ENCODE measurements around the gene MEFV.

MEFV gene

DNA sequence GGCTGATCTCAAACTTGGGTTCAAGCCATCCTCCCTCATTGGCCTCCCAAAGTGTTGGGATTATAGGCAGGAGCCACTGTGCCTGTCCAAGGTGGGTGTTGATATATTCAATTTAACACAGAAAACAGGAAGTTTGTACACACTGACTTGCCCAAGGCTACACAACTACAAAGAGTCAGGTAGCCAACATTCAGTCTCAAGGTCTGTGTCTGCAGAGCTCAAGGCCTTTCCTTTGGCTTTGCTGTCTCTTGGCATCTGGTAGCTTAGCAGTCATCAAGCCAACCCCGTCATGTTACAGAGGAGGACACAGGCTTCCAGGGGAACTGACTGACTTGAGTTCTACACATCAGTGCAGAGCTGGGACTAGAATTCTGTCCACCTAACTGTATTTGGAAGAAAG, 11.9 kb upstream of the MEFV start:
- DNase-seq = no peak

DNA sequence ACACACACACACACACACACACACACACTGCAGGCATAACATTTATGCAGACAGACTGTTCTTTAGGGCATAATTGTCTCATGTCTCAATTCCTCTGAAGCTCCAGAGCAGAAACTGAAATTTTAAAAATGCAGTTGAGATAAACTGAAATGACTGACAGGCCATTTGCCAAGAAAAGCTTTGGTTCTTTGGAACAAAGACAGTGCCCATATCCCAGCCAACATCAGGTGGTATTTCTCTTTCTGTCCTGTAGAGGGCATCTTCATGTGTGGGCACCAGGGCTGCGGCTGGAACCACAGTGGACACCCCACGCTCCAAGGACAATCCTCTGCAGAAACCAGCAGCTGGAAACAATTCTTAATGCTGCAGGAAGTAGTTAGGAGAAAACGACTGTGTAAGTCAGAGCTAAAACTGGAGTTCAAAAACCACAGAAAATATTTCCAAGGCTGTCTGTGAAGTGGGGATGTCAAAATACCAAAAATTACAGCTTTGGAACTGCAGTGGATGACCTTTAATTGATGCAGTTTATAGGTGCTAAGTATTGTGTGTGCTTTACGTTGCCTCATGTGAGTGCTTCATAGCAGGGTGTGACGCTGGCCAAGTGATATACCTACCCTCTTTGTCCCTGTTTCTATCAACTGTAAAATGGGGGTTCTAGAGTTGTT, 10.6 kb upstream of the MEFV start:
- peak in 1 of 2 experiments; percentile 37 for DNase-seq

DNA sequence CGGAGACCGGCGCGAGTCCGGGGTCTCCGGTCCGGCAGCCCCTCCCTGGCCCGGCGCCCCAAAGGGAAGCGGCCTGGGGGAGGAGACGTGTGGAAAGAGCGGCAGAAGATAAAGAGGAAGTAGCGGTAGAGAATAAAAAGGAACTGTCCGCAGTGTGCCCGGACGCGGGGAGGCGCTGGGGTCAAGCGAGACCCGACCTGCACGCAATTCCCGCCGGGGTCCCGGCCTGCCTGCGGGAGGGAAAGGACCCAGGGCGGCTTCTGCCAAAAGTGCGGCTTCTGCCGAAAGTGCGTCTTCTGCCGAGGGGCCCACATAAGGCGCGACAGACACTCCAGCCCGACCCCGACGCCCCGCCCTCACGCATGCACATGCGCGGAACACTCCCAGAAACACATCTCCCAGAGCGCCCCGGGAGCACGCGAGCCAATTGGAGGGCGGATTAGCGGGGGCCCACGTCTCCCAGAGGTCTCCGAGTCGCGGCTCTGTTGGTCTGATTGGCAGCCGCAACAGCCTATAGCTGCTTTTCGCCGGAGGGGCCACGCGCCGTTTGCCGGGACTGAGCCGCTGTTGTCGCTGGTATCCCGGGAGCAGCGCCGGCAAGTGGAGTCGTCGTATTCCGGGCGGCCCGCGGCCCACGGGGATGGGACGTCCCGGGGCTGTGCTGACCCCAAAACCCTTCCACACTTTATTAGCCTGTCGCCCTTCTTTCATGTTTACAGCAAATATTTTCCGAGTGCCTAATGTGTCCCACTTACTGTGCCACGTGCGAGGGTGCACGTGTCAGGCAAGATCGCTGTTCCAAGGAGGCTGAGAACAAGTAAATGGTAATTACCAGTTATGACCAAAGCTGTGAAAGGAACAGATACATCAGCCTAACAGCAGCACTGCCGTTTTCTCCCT, 8.0 kb upstream of the MEFV start:
- DNase-seq = peak; percentile 97 to 99

DNA sequence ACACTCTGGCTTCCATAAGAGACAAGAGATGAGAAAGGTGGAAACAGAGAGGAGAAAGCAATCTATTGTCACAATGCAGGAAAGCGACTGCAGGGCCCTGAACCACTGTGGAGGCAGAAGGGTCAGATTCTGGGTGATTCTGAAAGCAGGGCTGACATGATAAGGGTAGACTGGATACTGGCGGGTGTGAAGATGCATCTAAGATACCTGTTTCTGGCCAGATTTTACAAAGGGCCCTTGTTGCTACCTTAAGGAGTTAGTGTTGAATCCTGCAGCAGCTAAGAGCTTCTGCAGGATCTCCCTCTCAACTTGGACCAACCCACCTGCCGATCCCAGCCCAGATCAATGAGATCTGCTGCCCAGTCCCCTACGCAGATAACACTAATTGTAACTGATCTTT, 6.1 kb upstream of the MEFV start:
- no peak for DNase-seq

DNA sequence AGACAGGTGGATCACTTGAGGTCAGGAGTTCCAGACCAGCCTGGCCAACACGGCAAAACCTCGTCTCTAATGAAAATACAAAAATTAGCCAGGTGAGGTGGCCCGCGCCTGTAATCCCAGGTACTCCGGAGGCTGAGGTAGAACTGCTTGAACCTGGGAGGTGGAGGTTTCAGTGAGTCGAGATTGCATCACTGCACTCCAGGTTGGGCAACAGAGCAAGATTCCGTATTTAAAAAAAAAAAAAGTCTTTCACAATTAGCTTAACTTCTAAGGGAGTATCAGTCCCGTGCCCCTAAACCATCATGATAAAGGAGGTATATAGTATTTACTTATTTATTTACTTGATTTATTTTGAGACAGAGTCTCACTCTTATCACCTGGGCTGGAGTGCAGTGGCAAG, 3.4 kb upstream of the MEFV start:
- no peak for DNase-seq

DNA sequence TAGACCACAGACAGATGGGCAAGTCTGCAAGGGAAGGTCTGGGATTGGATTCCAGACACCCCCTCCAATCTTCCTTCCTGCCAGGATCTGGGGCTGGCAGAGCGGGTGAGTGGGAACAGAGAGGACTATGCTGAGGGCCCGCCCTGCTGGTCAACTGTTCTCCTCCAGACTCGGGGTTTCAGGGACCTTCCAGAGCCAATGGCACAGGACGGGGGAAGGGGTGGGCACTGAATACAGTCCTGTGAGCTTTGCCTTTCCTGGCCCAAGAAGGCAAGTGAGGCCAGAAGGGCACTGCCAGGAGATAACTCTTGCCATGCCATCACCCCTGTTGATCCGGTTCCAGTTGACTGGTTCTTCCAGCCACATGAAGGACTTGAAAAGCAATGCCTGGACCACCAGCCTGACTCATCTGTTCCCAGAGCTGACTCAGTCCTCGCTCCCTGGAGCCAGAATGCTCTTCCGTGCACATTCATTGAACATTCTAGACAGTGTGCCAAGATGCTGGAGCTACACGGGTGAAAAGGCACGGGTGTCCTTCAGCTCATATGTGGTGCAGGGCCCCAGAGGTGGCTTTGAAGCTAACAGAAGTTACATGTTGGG, 533 bp upstream of the MEFV start:
- DNase-seq = no peak

DNA sequence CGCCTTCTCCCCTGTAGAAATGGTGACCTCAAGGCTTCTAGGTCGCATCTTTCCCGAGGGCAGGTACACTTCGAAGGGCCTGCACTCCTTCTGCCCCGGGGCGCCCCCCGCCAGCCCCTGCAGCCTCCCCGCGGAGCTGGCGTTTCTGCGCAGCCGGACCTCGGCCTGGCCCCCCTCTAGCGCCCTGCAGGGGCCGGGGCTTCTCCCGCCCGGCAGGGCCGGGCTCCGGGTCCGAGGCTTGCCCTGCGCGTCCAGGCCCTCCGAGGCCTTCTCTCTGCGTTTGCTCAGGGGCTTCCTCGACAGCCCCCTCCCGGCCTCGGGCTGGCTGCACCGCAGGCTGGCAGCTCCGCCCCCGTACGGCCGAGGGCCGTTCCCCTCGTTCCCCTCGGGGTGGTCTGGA, 2.1 kb downstream of the MEFV start:
- DNase-seq = no peak

DNA sequence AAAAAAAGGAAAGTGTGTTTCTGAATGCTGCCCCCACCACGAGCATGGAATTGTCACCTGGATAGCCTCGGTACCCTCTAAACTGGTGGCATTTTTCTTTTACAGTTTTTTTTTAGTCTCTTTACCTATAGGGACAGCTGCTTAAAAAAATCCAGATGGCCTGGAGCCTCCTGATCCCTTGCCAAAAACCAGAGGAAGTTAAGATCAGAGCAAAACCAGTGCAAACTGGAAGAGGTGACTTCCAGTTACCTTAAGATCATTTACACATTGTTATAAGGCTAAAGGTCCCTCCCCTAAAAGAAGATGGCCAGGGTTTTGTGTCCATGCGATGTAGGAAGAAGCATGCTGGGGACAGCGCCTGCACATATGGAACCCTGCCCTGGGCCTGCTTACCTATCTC, 3.5 kb downstream of the MEFV start:
- no peak for DNase-seq

DNA sequence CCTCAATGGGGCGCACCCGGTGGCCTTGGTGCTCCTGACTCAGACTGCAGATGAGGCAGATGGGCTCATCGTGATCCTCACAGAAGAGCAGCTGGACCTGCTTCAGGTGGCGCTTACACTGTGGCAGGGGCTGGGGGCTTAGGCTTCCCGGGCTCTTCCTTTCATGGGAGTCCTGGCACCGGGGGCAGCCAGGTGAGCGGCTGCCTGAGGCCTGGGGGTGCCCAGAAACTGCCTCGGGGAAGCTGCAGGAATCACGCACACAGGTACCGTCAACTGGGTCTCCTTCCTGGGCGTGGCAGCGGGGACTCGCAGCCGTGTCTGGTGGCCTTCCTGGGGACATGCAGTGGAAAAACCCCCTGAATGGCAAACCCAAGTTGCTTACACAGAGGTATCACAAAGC, 7.0 kb downstream of the MEFV start:
- no peak for DNase-seq

DNA sequence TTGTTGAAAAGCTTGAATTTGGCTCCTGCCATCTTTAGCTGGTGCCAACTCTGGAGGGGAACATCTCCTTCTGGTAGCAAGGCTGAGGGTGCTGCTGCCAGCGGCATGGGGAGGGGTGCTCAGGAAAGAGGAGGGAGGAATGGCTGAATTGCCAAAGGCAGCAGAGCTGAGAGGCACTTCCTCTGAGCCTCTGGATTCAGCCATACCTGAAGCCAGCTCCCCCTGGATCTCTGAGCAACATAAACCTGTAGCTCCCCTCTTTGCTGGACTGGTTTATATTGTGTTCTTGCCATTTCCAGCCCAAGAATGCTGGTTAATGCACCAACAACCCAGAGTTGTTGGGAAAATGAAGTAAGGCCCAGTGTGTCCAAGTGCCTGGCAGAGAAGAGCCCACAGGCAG, 7.4 kb downstream of the MEFV start:
- DNase-seq = no peak

DNA sequence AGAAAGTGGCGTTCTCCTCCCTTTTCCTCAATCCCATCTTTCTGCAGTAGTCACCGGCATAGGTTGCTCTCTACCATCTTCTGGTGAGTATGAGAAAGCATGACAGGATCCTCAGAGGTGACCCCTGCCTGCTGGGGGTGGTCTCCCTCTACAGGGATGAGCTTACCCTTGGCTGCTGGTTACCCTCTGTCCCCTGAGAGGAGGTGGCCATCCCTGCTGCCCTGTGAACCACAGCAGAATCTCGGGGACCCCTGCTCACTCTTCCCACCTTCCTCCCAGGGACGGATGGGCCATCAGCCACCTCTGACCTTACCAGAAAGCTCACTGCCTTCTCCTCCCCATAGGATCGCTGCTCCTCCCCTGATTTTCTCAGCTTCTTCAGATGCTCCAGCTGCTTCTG, 7.8 kb downstream of the MEFV start:
- DNase-seq = no peak

DNA sequence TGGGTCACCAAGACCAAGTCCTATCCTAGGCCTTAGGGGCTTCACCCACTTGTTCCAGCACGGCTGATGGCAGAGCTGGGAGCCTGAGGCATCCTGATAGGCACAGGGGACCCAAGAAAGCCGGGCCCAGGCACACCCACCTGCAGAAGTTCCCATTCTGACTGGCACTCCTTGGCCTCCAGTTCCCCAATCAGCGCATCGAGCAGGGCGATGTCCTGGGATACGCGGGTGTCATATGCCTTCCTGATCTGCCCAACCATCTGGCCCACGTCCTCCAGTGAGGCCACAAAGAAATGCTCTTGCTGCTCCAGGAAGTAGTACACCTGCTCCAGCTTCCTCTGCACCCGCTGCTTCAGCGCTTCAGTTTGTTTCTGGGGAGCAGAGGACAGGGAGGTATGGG, 9.6 kb downstream of the MEFV start:
- peak in 1 of 2 experiments; percentile 1 for DNase-seq

DNA sequence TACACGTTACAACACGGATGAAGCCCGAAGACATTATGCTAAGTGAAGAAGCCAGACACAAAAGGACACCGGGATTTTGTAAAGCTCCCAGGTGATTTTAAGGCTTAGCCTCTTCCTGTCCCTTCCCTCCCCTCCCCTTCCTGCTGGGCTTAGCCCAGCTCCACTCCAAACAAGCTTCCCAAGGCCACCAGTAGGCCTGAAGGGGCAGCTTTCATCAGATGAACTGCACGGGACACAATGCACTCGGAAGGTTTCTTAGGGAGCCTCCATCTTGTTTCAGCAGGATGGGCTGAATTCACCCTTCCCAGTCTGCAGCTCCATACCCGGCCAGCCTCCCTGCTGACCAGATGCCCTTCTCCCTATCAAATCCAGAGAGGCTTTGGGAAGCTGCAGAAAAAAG, 10.4 kb downstream of the MEFV start:
- no peak for DNase-seq

DNA sequence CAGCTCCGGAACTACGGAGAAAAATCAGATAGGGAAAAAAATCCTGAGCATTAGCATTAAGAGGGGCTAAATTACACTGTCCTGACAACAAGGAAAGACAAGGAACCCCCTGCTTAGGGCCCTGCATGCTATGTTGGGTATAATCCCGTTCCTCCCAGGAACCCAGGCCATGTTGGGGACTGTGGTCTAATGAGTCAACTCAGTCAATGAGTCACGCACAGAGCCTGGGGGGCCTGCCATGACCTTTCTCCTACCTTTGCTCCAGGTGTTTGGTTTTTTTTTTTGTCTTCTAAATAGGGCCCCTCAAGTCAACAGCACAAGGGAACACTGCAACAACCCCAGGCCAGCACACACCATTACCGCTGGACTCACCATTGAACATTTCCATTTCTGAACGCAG, 12.6 kb downstream of the MEFV start:
- no peak for DNase-seq

DNA sequence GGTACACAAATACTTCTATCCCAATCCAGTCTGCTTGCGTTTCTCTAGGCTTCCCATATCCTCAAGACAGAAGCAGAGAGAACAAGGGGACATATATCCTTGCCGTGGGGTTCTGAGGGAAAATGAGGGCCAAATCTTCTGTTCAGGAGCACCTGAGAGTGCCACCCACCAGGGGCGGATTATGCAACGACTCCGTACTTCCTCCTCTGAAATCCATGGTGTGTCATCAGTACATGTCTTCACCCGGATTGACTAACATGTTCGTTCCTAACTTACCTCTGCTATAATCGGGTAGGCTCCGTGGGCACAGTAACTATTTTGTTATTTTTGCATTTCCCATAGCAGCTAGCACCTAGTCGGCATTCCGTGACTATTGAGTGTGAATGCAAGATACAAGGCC, 13.7 kb downstream of the MEFV start:
- DNase-seq = no peak

DNA sequence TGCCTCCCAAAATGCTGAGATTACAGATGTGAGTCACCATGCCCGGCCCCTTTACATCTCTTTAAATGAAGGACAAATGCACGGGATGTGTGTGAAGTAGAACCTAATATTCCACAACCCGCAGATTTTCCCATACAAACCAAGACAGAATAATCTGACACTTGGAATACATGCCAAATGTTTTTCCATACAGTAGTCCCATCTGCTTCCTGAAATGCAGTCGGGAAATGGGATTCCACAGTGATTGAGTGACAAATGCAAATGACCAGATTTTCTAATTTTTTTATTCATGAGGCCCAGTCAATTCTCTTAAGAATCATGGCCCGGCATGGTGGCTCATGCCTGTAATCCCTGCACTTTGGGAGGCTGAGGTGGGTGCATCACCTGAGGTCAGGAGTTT, 14.7 kb downstream of the MEFV start:
- no peak for DNase-seq

DNA sequence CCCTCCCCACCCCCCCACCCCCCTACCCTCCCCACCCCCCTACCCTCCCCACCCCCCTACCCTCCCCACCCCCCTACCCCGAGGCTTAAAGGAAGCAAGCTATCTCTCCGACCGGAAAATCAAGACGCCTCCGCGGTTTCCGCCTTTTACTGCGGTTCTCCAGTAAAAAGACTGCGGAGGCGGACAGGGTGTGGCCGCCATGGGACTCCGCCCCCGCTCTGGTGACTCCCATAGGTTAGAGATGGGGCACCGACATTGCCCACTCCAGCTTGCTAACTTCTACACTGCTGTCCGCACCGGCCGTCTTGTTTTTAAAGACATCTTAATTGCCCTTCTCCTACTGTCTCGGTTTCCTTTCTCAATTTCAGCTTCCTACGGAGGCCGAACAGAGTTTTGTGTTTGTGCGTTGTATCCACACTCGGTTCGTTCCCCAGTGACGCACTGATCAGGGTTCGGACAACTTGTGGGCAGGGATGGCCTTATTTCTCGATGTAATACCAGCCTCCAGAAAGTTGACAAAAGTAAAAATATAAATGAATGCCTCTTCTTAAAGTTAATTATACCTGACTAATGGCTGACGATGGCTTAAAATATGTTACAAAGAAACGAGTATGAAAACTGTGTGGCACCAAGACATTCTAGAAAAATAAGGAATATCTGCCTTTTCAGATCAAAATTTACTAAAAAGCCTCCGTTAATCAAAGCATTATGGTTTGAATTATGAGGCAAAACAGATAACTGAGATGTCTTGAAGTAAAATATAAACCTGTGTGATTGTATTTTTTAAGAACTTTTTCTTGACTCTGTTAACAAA, 20.4 kb downstream of the MEFV start:
- DNase-seq = peak in 1 of 2 experiments; percentile 3

DNA sequence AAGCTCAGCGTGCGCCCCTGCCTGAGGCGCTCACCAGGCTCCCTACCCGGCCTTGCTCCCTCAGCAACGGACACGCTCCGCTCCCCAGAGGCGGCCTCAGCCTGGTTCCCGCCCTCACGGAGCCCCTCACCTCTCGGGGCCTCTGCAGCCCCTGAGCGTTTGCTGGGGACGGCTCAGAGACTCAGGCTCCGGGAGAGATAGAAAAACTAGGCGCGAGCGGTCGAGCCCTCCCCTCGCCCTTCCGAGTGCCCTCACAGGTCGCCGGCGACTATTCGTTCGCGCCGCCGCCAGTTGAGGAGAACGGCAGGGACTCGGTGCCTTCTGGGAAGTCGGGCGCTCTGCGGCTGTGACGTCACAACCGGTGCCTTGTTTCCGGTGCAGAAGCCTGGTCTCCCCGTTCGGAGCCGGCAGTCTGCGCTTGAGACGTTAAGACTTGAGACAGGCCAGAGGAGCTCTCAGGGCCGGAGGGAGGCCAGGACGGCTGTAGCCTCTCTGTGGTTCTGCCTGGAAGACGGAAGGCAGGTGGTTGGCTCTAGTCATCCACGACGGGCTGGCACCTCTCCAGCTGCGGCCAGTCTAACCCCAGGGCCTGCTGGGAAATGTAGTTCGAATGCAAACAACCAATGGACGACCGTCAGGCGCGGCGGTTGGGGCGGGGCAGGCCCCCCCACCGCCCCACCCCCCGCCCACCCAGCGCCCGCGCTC, 21.4 kb downstream of the MEFV start, which contains the start of gene ZNF200:
TSS of gene ZNF200 (minus strand) at position 302 of the 705 bp plus-strand sequence. CDS start 1,403 bp downstream, outside the sequence.
- peak; percentile 90 to 94 for DNase-seq

DNA sequence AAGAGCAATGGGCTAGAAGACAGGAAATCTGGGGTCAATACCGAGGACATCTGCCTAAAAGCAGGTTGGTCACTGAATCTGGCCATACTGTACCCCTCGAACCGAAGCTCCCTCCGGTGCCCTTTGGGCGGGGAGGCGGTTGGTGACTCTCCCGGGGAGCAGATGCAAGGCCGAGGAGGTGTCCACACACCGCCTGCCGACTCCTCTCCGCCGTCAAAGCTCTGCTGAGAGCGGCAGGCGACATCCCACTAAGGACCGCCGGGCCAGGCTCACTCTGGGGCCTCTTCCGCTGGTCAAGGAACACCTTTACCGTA, 21.9 kb downstream of the MEFV start:
- DNase-seq = no peak

DNA sequence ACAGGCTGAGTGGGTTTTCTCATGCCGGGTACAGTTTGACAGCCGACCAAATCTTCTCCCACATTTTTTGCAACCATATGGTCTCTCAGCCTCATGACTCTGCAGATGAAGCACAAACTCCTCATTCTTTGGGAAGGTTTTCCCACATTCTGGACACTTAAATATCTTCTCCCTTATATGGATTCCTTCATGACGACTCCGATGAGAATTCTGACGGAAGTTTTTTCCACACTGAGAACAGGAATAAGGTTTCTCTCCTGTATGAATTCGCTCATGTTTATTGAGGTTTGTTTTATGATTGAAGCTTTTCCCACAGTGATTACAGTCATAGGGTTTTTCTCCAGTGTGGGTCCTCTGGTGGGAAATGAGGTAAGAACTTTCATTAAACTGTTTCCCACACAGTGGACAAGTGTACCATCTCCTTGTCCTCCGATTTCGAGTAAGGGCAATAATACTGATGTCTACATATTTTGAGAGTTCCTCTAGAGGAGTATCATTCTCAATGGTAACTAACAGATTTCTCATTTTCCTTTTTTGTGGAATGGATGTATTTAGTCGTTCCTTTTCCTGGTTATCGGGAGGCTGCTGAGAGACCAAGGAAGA, 32.4 kb downstream of the MEFV start:
- DNase-seq = no peak

DNA sequence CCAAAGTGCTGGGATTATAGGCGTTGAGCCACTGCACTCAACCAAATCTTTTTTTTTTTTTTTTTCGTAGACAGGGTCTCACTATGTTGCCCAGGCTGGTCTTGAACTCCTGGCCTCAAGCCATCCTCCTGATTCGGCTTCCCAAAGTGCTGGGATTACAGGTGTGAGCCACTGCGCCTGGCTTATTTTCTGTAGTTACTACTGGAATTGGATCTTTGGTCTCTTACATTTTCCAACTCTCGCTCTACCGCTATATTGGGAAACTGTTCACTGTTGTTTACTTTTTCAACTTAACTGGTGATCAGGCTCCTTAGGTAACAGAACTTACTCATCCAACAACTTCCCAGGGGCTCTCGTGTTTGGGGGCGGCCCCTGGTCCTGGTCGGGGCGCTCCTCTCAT, 35.6 kb downstream of the MEFV start:
- no peak for DNase-seq

DNA sequence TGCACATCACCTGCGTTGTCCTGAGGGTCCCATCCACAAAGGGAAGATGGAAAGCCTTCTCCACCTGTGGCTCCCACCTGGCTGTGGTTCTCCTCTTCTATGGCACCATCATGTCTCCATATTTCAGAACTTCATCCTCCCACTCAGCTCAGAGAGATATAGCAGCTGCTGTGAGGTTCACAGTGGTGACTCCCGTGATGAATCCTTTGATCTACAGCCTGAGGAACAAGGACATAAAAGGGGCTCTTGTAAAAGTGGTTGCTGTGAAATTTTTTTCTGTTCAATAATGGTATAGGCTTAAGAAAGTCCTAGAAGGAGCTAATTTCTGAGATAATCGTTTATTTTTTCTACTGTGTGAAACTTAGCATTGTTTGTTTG, 40.2 kb downstream of the MEFV start:
- DNase-seq = no peak

Data from NCI-H2081 (cell line).